Astrocyte of the spinal cord (primary cell): ENCODE results near the gene TNFSF8.

Source experiments
- DNase-seq: peaks from one replicate; pipeline ENCODE4 v3.0.0; 2011; ENCODE audit warnings: low read depth, low spot score
- H3K4me3 ChIP-seq: 2 replicates; pipeline ENCODE4 v1.5.1; 2011; ENCODE audit warnings: low read depth, mild to moderate bottlenecking, low read length, moderate library complexity
- in situ Hi-C: cut with HindIII; loops from 2 replicates; pipeline ENCODE4 v1.10.0; 2017; ENCODE audit warnings: low sequenced_read_pairs
- TF ChIP-seq, protein P1 (sequence below): IDR thresholded peaks from 2 replicates; pipeline ENCODE4 v1.5.1; 2012; ENCODE audit warnings: low read depth, mild to moderate bottlenecking, low read length, inconsistent platforms

The TNFSF8 gene

DNA sequence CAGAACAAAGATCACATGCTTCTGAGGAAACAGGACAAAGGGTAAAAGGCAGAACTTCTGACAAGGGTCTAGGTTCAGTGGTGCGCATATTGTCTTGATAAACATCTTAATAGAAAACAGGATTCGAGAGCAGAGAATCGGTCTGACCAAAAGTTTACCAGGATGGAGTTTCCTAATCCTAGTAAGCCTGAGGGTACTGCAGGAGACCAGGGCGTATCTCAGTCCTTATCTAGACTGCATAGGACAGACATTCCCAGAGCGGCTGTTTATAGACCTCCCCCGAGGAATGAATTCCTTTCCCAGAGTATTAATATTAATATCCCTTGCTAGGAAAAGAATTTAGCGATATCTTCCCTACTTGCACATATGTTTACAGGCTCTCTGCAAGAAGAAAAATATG is 32.4 kb upstream of the TNFSF8 start:
- in situ Hi-C loops, result no loop called here
- DNase-seq, result no peak

DNA sequence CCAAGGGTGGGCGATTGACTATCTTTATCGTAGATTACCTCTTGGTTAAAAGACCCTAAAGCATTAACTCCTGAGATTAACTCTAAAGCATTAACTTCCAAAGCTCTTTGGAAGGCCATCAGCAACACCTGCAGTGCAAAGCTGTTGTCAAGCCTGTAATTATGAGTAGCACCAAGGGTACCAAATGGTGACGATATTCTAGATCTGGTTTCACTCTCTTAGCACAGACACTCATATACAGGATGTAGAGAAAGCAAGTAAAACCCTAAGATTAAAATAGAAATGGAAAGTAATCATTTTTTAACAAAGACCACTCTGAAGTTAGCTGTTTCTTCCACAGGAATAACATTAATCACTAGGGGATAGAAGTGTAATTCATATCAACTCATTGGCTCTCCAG is 29.9 kb upstream of the TNFSF8 start:
- TF ChIP-seq, protein P1, sequence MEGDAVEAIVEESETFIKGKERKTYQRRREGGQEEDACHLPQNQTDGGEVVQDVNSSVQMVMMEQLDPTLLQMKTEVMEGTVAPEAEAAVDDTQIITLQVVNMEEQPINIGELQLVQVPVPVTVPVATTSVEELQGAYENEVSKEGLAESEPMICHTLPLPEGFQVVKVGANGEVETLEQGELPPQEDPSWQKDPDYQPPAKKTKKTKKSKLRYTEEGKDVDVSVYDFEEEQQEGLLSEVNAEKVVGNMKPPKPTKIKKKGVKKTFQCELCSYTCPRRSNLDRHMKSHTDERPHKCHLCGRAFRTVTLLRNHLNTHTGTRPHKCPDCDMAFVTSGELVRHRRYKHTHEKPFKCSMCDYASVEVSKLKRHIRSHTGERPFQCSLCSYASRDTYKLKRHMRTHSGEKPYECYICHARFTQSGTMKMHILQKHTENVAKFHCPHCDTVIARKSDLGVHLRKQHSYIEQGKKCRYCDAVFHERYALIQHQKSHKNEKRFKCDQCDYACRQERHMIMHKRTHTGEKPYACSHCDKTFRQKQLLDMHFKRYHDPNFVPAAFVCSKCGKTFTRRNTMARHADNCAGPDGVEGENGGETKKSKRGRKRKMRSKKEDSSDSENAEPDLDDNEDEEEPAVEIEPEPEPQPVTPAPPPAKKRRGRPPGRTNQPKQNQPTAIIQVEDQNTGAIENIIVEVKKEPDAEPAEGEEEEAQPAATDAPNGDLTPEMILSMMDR, result no peak
- DNase-seq, result no peak
- H3K4me3 ChIP-seq, result no peak overlapping the region
- in situ Hi-C loops, result no loop called here

More for the DNA sequence above, 32.4 kb upstream of the TNFSF8 start:
- TF ChIP-seq, protein P1, result no peak
- H3K4me3 ChIP-seq, result no peak overlapping the region

DNA sequence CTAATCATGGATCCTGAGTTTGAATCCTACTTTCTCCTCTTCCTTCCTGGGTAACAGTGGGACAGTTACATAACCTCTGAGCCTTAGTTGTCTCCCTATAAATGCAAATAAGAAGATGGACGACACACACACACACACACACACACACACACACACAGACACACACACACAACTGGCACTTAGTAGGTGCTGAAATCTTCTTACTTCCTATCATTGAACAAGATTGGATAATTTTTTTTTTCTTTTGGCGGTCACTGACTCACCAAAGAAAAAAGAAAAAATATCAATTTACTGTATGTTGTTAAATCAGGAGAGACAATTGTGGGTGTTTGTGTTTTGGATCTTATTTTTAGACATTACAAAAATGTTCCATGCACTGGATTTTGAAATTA is 28.4 kb upstream of the TNFSF8 start:
- H3K4me3 ChIP-seq, result no peak overlapping the region
- in situ Hi-C loops, result no loop called here
- DNase-seq, result no peak
- TF ChIP-seq, protein P1, result no peak

DNA sequence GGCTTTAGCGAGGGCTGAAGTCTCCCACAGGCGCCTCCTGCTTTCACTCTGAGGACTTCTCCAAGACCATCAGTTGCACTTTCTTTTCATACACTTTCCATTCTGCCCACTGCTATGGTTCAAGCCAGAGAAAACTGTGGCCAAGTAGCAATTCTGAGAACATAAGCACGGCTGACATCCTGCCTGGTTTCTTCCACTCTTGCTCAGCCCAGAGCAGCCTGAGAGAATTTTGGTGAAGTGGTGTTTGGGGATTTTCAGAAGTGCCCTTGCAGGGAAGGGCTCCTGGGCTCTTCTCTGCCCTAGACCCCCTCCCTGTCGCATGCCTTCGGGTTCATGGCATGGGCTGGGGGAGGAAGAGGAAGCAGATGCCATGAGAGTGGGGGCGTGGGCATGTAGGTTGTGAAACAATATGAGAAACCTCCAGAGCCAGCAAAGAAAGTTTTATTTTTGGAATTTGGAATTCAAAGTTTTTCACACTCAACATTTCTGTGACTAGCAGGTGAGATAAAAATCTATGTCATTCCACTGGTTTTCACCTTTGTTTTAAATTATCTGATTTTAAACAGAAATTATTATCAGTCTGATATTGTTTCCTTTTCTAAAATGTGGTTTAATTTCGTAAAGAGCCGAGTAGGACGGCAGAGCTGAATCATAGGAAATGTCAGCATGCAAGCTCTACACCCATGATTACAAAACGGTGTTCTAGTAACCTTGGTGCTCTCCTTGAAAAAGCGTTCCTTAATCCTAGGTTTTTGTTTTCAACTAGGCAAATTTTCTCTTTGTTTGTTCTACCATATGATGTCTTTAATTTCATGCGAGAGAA is 27.8 kb upstream of the TNFSF8 start:
- no peak for DNase-seq
- in situ Hi-C loops, result no loop called here
- TF ChIP-seq, protein P1, result no peak
- H3K4me3 ChIP-seq, result no peak overlapping the region

DNA sequence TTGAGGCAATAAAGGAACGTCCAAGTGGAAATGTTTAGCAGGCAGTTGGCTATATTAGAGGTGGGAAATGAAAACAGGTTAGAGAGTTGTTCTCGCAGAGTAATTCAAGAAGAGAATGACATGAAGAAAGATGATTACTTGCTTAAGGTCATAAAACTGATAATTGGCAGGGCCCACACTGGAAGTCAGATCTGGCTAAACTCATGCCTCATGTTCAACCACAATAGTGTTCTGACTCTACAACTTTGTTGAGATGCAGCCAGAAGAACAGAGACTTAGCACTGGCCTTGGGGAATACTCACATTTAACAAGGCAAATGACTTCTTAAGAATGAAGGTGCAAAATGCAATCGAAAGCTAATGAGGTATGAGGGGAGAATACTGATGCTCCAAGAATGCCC is 27.2 kb upstream of the TNFSF8 start:
- TF ChIP-seq, protein P1, result no peak
- H3K4me3 ChIP-seq, result no peak overlapping the region
- in situ Hi-C loops, result no loop called here
- no peak for DNase-seq

DNA sequence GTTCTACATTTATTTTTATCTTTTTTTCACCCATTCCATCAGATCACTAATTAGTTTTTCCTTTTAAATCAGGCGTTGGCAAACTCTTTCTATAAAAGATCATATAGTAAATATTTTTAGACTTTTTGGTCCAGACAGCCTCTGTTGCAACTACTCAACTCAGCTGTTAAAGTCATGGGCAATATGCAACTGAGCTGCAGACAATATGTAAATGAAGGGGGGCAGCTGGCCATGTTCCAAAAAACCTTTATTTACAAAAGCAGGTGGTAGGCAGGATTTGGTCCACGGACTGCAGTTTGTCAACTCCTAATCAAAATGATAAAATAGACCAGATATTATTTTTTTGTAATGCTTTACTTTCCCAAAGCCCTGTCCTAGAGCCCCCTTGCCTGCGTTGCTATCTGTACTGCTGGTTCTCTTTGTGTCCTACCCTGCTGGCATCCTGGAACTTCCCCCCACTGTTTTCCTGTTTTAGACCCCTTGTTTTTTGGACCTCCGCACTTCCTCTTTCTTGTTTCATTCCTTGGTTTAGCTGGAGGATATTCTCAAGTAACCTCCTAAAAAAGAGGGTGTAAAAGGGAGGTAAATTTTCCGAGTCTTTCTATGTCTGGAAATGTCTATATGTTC is 24.7 kb upstream of the TNFSF8 start:
- no peak for DNase-seq
- TF ChIP-seq, protein P1, result no peak
- in situ Hi-C loops, result no loop called here
- H3K4me3 ChIP-seq, result no peak overlapping the region
